K562 (cell line): ENCODE results near the gene LGALS3BP.
A peak's percentile ranks its signal among the peaks of the same experiment; 100 is the strongest.

ENCODE experiments used
- CTCF ChIP-seq, 3 experiments: IDR thresholded peaks in 2 of 3; conservative IDR thresholded peaks in 1 of 3; 2 replicates each; pipeline ENCODE4 v1.5.1; 2011 to 2012; ENCODE audit warnings: low read length in 3 of 3, mild to moderate bottlenecking in 3 of 3, control low read depth in 2 of 3, improper control_type of control experiment in 1 of 3, inconsistent platforms in 1 of 3, low read depth in 1 of 3, mixed read lengths in 1 of 3, moderate library complexity in 1 of 3; ENCODE audit not compliant: insufficient read depth in 2 of 3
- THAP7 ChIP-seq: fragments of 250-450 bp; sonication (Bioruptor Pico); IDR thresholded peaks from 2 replicates; pipeline ENCODE4 v1.5.0; 2021

GRCh38 chr17:78970834-78971755 lies 8.6 kb downstream of the LGALS3BP start:
- no peak for TF ChIP-seq THAP7 (CRISPR knock-in tag)
- peak; percentile 92 to 97 (median 92) for TF ChIP-seq CTCF (IDR thresholded peaks at IDR 0.05 in 2 of 3, conservative IDR thresholded peaks at IDR 0.05 in 1 of 3; ENCODE audit: insufficient read depth in 2 of 3, low read depth in 1 of 3, low read length in 3 of 3)
